Peyer's patch (tissue), 4 donors: ENCODE results near the gene AFM. TPM values are rescaled to one million over a fixed set of nuclear protein-coding genes. Genes with fewer than 3 reads are reported as not detected.

Experiments
- DNase-seq, 3 donors: peaks; one replicate each; pipeline ENCODE4 v3.0.0-alpha.2; 2017 to 2019
- H3K27ac ChIP-seq, 4 donors: fragments of 200-600 bp; sonication (generic); one replicate each; pipeline ENCODE4 v1.5.1; 2016 to 2019
- H3K27me3 ChIP-seq, 2 donors: fragments of 200-600 bp; sonication (generic); one replicate each; pipeline ENCODE4 v1.5.1; 2019
- H3K36me3 ChIP-seq, 3 donors: fragments of 200-600 bp; sonication (generic); one replicate each; pipeline ENCODE4 v1.5.1; 2016 to 2019
- H3K4me1 ChIP-seq, 4 donors: fragments of 200-600 bp; sonication (generic); one replicate each; pipeline ENCODE4 v1.5.1; 2016 to 2019
- H3K4me3 ChIP-seq, 4 donors: fragments of 200-600 bp; sonication (generic); 1 replicate in 3 of 4; 2 replicates in 1 of 4; pipeline ENCODE4 v1.5.1; 2016 to 2019; ENCODE audit warnings: mild to moderate bottlenecking in 1 of 4
- H3K9me3 ChIP-seq, 4 donors: fragments of 200-600 bp; sonication (generic); one replicate each; pipeline ENCODE4 v1.5.1; 2016 to 2019; ENCODE audit warnings: mild to moderate bottlenecking in 1 of 4
- CTCF ChIP-seq, 6 experiments: fragments of 450-650 bp in 4 of 6; fragments of 200-600 bp in 2 of 6; sonication (generic) in 1 of 6; IDR thresholded peaks; one replicate each; pipeline ENCODE4 v1.5.1; 2017 to 2019; ENCODE audit warnings: antibody characterized with exemption in 6 of 6, mild to moderate bottlenecking in 3 of 6, moderate library complexity in 1 of 6
- POLR2A ChIP-seq, 2 donors: fragments of 450-650 bp; IDR thresholded peaks; one replicate each; pipeline ENCODE4 v1.5.1; 2017; ENCODE audit warnings: antibody characterized with exemption in 2 of 2, mild to moderate bottlenecking in 2 of 2, moderate library complexity in 2 of 2
- total RNA-seq, 4 donors: library from RNA; depleted of rRNA; stranded (reverse); fragments of >200 nt; gene quantifications; one replicate each; pipeline ENCODE4 v1.1.0, GENCODE V29; 2016

Gene AFM
- total RNA-seq, 4 donors from 2014 or later = not detected

DNA sequence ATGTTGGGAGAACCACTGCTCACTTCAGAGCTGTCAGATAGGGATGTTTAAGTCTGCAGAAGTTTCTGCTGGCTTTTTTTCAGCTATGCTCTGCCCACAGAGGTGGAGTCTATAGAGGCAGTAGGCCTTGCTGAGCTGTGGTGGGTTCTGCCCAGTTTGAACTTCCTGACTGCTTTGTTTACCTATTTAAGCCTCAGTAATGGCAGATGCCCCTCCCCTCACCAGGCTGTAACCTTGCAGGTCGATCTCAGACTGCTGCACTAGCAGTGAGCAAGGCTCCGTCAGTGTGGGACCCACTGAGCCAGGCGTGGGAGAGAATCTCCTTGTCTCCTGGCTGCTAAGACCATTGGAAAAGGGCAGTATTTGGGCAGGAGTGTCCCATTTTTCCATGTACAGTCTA lies 36.8 kb downstream of the AFM start:
- H3K4me3 ChIP-seq = no peak overlapping the region

DNA sequence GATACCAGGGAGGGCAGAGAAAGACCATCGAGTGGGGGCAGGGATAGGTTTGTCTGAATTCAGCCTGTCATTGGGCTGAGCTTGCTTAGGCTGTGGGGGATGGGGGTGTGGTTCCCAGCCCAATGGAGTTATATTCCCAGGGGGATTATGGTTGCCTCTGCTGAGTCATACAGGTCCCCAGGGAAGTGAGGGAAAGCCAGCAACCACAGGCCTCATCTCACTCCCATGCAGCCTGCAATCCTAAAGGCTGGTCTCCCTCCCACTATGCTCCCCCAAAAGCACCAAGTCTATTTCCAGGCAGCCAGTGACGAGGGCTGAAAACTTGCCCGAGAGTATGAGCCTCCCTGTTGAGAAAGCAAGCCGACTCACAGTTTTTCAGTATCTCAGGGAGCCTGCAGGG lies 39.3 kb downstream of the AFM start:
- TF ChIP-seq POLR2A (IDR thresholded peaks at IDR 0.05) (no peak), CTCF (IDR thresholded peaks at IDR 0.05) (no peak)
- no peaks in the 10 kb centered on the region for H3K36me3 ChIP-seq
- H3K27me3 ChIP-seq = no peaks in the 10 kb centered on the region
- H3K27ac ChIP-seq = no peak overlapping the region
- no peak overlapping the region for H3K4me3 ChIP-seq
- H3K4me1 ChIP-seq = no peaks in the 10 kb centered on the region
- no peak for DNase-seq
- H3K9me3 ChIP-seq = no peaks in the 10 kb centered on the region

More for the DNA sequence above, 36.8 kb downstream of the AFM start:
- Histone ChIP-seq H3K4me1 (no peaks in the 10 kb centered on the region), H3K36me3 (no peaks in the 10 kb centered on the region), H3K27ac (no peak overlapping the region), H3K27me3 (no peaks in the 10 kb centered on the region), H3K9me3 (no peaks in the 10 kb centered on the region)
- no peak for DNase-seq
- TF ChIP-seq POLR2A (IDR thresholded peaks at IDR 0.05) = no peak
- TF ChIP-seq CTCF (IDR thresholded peaks at IDR 0.05) = no peak

DNA sequence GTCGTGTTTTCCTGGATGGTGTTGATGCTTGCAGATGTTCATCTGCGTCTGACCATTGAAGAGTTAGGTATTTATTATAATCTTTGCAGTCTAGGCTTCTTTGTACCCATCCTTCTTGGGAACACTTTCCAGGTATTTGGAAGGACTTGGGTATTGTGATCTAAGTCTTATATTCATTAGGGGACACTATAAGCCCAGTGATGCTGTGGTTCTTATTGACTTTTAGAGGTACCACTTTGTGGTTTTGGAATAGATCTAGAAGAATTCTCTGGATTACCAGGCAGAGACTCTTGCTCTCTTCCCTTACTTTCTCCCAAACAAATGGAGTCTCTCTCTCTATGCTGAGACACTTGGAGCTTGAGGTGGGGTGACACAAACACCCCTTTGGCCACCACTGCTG lies 41.6 kb downstream of the AFM start:
- no peaks in the 10 kb centered on the region for H3K4me1 ChIP-seq
- TF ChIP-seq CTCF (IDR thresholded peaks at IDR 0.05) (no peak), POLR2A (IDR thresholded peaks at IDR 0.05) (no peak)

GRCh38 chr4:73525611-73526010 lies 44.1 kb downstream of the AFM start:
- no peak overlapping the region for H3K27ac ChIP-seq
- H3K4me1 ChIP-seq = no peaks in the 10 kb centered on the region
- no peak overlapping the region for H3K4me3 ChIP-seq
- H3K9me3 ChIP-seq = no peaks in the 10 kb centered on the region
- TF ChIP-seq CTCF (IDR thresholded peaks at IDR 0.05) (no peak), POLR2A (IDR thresholded peaks at IDR 0.05) (no peak)
- no peaks in the 10 kb centered on the region for H3K27me3 ChIP-seq
- DNase-seq = no peak
- no peaks in the 10 kb centered on the region for H3K36me3 ChIP-seq

More for the DNA sequence above, 41.6 kb downstream of the AFM start:
- H3K9me3 ChIP-seq = no peaks in the 10 kb centered on the region
- H3K36me3 ChIP-seq = no peaks in the 10 kb centered on the region
- DNase-seq = no peak
- no peaks in the 10 kb centered on the region for H3K27me3 ChIP-seq
- no peak overlapping the region for H3K4me3 ChIP-seq
- no peak overlapping the region for H3K27ac ChIP-seq

- TF ChIP-seq POLR2A (IDR thresholded peaks at IDR 0.05) (no peak), CTCF (IDR thresholded peaks at IDR 0.05) (no peak)
Measured at GRCh38 chr4:73527196-73527595, 45.7 kb downstream of the AFM start.

GRCh38 chr4:73528171-73528570 lies 46.6 kb downstream of the AFM start:
- no peaks in the 10 kb centered on the region for H3K27me3 ChIP-seq
- no peak for DNase-seq
- H3K9me3 ChIP-seq = no peaks in the 10 kb centered on the region
- no peaks in the 10 kb centered on the region for H3K4me1 ChIP-seq
- no peaks in the 10 kb centered on the region for H3K36me3 ChIP-seq
- no peak overlapping the region for H3K4me3 ChIP-seq
- H3K27ac ChIP-seq = no peak overlapping the region
- TF ChIP-seq POLR2A (IDR thresholded peaks at IDR 0.05) = no peak
- TF ChIP-seq CTCF (IDR thresholded peaks at IDR 0.05) = no peak

More at GRCh38 chr4:73527196-73527595, 45.7 kb downstream of the AFM start:
- Histone ChIP-seq H3K27me3 (no peaks in the 10 kb centered on the region), H3K27ac (no peak overlapping the region), H3K4me1 (no peaks in the 10 kb centered on the region), H3K9me3 (no peaks in the 10 kb centered on the region), H3K36me3 (no peaks in the 10 kb centered on the region), H3K4me3 (no peak overlapping the region)
- DNase-seq = no peak
